Neural cell (in vitro differentiated cells): ENCODE measurements around the gene LPP. TPM values are rescaled to one million over a fixed set of nuclear protein-coding genes. Genes with fewer than 3 reads are reported as not detected.

ENCODE experiments used
- H2AFZ ChIP-seq: fragments of 200-600, 300-800 bp; sonication (generic), shearing (Covaris generic); 2 replicates; pipeline ENCODE4 v1.6.0; 2014; ENCODE audit warnings: low read depth, mild to moderate bottlenecking, antibody characterized with exemption, low read length, moderate library complexity
- H3F3A ChIP-seq: fragments of 200-600 bp; shearing (Covaris generic); 2 replicates; pipeline ENCODE4 v1.6.1; 2016; ENCODE audit warnings: mild to moderate bottlenecking, moderate library complexity, mixed read lengths, antibody characterized with exemption, low read length; ENCODE audit not compliant: insufficient read depth, poor library complexity, severe bottlenecking
- H3K27ac ChIP-seq: fragments of 200-600, 300-800 bp; sonication (generic), shearing (Covaris generic); 2 replicates; pipeline ENCODE4 v1.5.1; 2014; ENCODE audit warnings: mild to moderate bottlenecking, low read length, moderate library complexity
- H3K27me3 ChIP-seq: fragments of 300-800, 200-600 bp; sonication (generic), shearing (Covaris generic); 2 replicates; pipeline ENCODE4 v1.6.0; 2014; ENCODE audit warnings: mild to moderate bottlenecking, low read depth, low read length, moderate library complexity; ENCODE audit not compliant: insufficient read depth
- H3K36me3 ChIP-seq: fragments of 300-800, 200-600 bp; sonication (generic), shearing (Covaris generic); 2 replicates; pipeline ENCODE4 v1.5.1; 2014; ENCODE audit warnings: mild to moderate bottlenecking, antibody characterized with exemption, low read length, moderate library complexity; ENCODE audit not compliant: insufficient read depth
- H3K4me2 ChIP-seq: fragments of 300-800, 200-600 bp; sonication (generic), shearing (Covaris generic); 2 replicates; pipeline ENCODE4 v1.6.0; 2014; ENCODE audit warnings: mild to moderate bottlenecking, low read length
- H3K4me3 ChIP-seq: fragments of 300-800, 200-600 bp; sonication (generic), shearing (Covaris generic); 2 replicates; pipeline ENCODE4 v1.5.1; 2014; ENCODE audit warnings: mild to moderate bottlenecking, low read length, moderate library complexity
- H3K79me2 ChIP-seq: fragments of 200-600 bp; shearing (Covaris generic); replicated peaks from 2 replicates; pipeline ENCODE4 v1.6.0; 2014; ENCODE audit warnings: mild to moderate bottlenecking, low read length, moderate library complexity; ENCODE audit not compliant: insufficient read depth
- H3K9ac ChIP-seq: fragments of 300-800, 200-600 bp; sonication (generic), shearing (Covaris generic); 2 replicates; pipeline ENCODE4 v1.6.1; 2016; ENCODE audit warnings: mild to moderate bottlenecking, low read length, mixed read lengths
- H3K9me2 ChIP-seq: fragments of 200-600 bp; shearing (Covaris generic); 2 replicates; pipeline ENCODE4 v1.6.1; 2016; ENCODE audit warnings: mild to moderate bottlenecking, low read length, mixed read lengths; ENCODE audit not compliant: insufficient read depth
- H3K9me3 ChIP-seq: fragments of 200-600, 300-800 bp; sonication (generic), shearing (Covaris generic); 2 replicates; pipeline ENCODE4 v1.6.1; 2016; ENCODE audit warnings: mild to moderate bottlenecking, mixed run types, low read length, moderate library complexity, mixed read lengths
- H4K20me1 ChIP-seq: fragments of 200-600 bp; shearing (Covaris generic); 2 replicates; pipeline ENCODE4 v1.6.1; 2016; ENCODE audit warnings: mild to moderate bottlenecking, mixed run types; ENCODE audit not compliant: insufficient read depth
- EP300 ChIP-seq: fragments of 450-650 bp; conservative IDR thresholded peaks from 2 replicates; pipeline ENCODE4 v1.6.1; 2014; ENCODE audit warnings: antibody characterized with exemption, mild to moderate bottlenecking, moderate library complexity; ENCODE audit not compliant: poor library complexity, severe bottlenecking
- EZH2 ChIP-seq: fragments of 200-600, 300-800 bp; shearing (Covaris generic), sonication (generic); IDR thresholded peaks from 2 replicates; pipeline ENCODE4 v1.6.1; 2014; ENCODE audit warnings: antibody characterized with exemption, low read length, borderline replicate concordance, mild to moderate bottlenecking; ENCODE audit not compliant: insufficient read depth, poor library complexity, severe bottlenecking
- MXI1 ChIP-seq: fragments of 450-650 bp; conservative IDR thresholded peaks from 2 replicates; pipeline ENCODE4 v1.6.1; 2014; ENCODE audit warnings: antibody characterized with exemption, mild to moderate bottlenecking; ENCODE audit not compliant: poor library complexity, severe bottlenecking
- POLR2AphosphoS5 ChIP-seq: IDR thresholded peaks from 2 replicates; pipeline ENCODE4 v1.6.1; 2012
- RAD21 ChIP-seq: fragments of 450-650 bp; conservative IDR thresholded peaks from 2 replicates; pipeline ENCODE4 v1.6.1; 2014; ENCODE audit warnings: antibody characterized with exemption, mild to moderate bottlenecking, moderate library complexity
- SMC3 ChIP-seq: fragments of 450-650 bp; conservative IDR thresholded peaks from 2 replicates; pipeline ENCODE4 v1.6.1; 2014; ENCODE audit warnings: antibody characterized with exemption, mild to moderate bottlenecking, moderate library complexity; ENCODE audit not compliant: poor library complexity
- TAF1 ChIP-seq: IDR thresholded peaks from 2 replicates; pipeline ENCODE4 v1.6.1; 2012; ENCODE audit warnings: low read depth
- polyA plus RNA-seq: library from polyadenylated mRNA; depleted of rRNA; stranded (reverse); fragments of >200 nt; gene quantifications from 2 replicates; pipeline ENCODE4 v1.2.3, GENCODE V29; 2014
- TF ChIP-seq, protein P1 (sequence below): fragments of 450-650 bp; IDR thresholded peaks from 2 replicates; pipeline ENCODE4 v1.5.1; 2014; ENCODE audit warnings: antibody characterized with exemption, mild to moderate bottlenecking, moderate library complexity; ENCODE audit not compliant: poor library complexity, severe bottlenecking
- TF ChIP-seq, protein P2 (sequence below): IDR thresholded peaks from 2 replicates; pipeline ENCODE4 v1.6.1; 2012; ENCODE audit warnings: borderline replicate concordance

The LPP gene
- polyA plus RNA-seq, 1 donor from 2014 or later: 3.0 TPM

DNA sequence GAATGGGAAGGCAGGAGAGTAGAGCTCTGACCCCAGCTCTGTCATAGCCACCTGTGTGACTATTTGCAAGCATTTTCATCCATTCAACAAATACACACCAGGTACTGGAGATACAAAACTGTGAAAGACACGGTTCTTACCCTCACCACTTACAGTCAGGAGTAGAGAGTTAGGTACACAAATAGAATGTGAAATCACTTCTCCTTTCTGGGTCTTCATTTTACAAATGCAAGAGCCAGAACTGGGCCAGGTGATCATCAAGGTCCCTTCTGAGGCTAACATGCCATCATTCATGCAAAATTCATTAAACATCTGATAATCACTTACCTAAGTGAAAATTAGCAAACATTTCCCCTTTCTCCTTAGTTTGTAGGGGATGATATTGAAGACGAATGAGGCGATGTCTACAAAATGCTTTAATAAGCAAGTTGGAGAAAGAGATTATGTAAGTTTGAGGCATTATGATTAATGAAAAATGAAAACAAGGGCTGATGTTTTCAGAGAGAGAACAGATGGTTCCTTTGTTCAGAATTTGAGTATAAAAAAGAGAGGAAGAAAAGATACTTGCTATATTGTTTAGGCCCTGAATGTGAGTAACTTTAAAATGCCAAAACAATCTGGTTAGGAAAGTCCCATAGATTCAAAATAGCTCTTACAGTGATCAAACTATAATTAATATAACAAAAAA, 88.6 kb downstream of the LPP start:
- Histone ChIP-seq H2AFZ (no peak overlapping the region), H3K4me2 (no peak overlapping the region), H3K27me3 (no peaks in the 10 kb centered on the region), H3K4me3 (no peak overlapping the region), H3K27ac (no peak overlapping the region), H3K9me2 (no peaks in the 10 kb centered on the region), H3K9ac (no peak overlapping the region), H3K36me3 (no peaks in the 10 kb centered on the region), H3K79me2 (no peaks in the 10 kb centered on the region), H3K9me3 (no peaks in the 10 kb centered on the region), H3F3A (no peaks in the 10 kb centered on the region), H4K20me1 (no peaks in the 10 kb centered on the region)
- TF ChIP-seq SMC3 (no peak), MXI1 (no peak), TAF1 (no peak), EP300 (no peak), RAD21 (no peak), POLR2AphosphoS5 (no peak), EZH2 (no peak)
- TF ChIP-seq, protein P1, sequence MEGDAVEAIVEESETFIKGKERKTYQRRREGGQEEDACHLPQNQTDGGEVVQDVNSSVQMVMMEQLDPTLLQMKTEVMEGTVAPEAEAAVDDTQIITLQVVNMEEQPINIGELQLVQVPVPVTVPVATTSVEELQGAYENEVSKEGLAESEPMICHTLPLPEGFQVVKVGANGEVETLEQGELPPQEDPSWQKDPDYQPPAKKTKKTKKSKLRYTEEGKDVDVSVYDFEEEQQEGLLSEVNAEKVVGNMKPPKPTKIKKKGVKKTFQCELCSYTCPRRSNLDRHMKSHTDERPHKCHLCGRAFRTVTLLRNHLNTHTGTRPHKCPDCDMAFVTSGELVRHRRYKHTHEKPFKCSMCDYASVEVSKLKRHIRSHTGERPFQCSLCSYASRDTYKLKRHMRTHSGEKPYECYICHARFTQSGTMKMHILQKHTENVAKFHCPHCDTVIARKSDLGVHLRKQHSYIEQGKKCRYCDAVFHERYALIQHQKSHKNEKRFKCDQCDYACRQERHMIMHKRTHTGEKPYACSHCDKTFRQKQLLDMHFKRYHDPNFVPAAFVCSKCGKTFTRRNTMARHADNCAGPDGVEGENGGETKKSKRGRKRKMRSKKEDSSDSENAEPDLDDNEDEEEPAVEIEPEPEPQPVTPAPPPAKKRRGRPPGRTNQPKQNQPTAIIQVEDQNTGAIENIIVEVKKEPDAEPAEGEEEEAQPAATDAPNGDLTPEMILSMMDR: no peak
- TF ChIP-seq, protein P2, sequence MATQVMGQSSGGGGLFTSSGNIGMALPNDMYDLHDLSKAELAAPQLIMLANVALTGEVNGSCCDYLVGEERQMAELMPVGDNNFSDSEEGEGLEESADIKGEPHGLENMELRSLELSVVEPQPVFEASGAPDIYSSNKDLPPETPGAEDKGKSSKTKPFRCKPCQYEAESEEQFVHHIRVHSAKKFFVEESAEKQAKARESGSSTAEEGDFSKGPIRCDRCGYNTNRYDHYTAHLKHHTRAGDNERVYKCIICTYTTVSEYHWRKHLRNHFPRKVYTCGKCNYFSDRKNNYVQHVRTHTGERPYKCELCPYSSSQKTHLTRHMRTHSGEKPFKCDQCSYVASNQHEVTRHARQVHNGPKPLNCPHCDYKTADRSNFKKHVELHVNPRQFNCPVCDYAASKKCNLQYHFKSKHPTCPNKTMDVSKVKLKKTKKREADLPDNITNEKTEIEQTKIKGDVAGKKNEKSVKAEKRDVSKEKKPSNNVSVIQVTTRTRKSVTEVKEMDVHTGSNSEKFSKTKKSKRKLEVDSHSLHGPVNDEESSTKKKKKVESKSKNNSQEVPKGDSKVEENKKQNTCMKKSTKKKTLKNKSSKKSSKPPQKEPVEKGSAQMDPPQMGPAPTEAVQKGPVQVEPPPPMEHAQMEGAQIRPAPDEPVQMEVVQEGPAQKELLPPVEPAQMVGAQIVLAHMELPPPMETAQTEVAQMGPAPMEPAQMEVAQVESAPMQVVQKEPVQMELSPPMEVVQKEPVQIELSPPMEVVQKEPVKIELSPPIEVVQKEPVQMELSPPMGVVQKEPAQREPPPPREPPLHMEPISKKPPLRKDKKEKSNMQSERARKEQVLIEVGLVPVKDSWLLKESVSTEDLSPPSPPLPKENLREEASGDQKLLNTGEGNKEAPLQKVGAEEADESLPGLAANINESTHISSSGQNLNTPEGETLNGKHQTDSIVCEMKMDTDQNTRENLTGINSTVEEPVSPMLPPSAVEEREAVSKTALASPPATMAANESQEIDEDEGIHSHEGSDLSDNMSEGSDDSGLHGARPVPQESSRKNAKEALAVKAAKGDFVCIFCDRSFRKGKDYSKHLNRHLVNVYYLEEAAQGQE: no peak

DNA sequence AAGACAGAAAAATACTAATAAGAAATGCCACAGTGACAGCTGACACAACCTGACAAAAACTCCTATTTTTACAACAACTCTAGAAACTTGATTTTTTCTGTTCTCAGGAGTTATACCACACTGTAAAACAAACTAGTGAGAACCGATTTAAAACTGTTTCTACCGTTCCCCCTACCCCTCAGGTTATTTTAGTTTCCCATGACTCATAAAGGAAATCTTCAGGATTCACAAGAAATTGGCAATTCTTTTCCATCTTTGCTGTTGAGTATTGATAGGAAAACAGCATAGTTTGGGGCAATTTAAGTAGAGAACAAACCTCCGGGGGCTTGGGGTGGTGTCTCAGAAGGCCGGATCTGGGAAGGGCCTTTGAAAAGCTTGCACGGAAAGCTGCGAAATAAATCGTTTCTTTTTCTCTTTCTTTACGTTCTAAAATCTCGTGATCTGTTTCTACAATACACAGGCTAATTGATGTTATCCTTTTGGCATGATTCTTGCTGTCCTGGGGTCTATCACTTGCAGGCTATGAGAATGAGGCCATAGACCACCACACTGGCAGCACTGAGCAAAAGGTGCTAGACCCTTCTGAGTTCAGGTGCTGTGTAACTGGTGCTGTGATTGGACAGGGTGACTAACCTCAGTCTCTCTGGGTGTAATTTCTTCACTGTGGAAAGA, 89.3 kb downstream of the LPP start:
- no peaks in the 10 kb centered on the region for H3K9me2 ChIP-seq
- no peak overlapping the region for H3K9ac ChIP-seq
- no peak overlapping the region for H3K4me3 ChIP-seq
- no peak overlapping the region for H3K27ac ChIP-seq
- no peaks in the 10 kb centered on the region for H3K9me3 ChIP-seq
- no peaks in the 10 kb centered on the region for H3F3A ChIP-seq
- TF ChIP-seq EZH2 (no peak), SMC3 (no peak), POLR2AphosphoS5 (no peak), MXI1 (no peak), TAF1 (no peak), EP300 (no peak), RAD21 (no peak)
- TF ChIP-seq, protein P2: no peak
- TF ChIP-seq, protein P1: no peak
- no peaks in the 10 kb centered on the region for H3K27me3 ChIP-seq
- no peaks in the 10 kb centered on the region for H3K79me2 ChIP-seq
- H3K4me2 ChIP-seq: no peak overlapping the region
- no peak overlapping the region for H2AFZ ChIP-seq
- no peaks in the 10 kb centered on the region for H4K20me1 ChIP-seq
- H3K36me3 ChIP-seq: no peaks in the 10 kb centered on the region
